ENCODE measurements around the gene SPAG8.

- TF ChIP-seq CTBP1 (IDR thresholded peaks at IDR 0.05; ENCODE audit: borderline replicate concordance) (no peak), HDGF (IDR thresholded peaks at IDR 0.05; ENCODE audit: borderline replicate concordance) (no peak)
Observed at GRCh38 chr9:35767458-35767857, 44.6 kb downstream of the SPAG8 start.

Data from HEK293T (cell line).